Measurements from ENCODE around the gene FAM3D. TPM values are rescaled to one million over a fixed set of nuclear protein-coding genes. Genes with fewer than 3 reads are reported as not detected.

The FAM3D gene
- total RNA-seq, 1 donor from 2014 or later, result not detected

DNA sequence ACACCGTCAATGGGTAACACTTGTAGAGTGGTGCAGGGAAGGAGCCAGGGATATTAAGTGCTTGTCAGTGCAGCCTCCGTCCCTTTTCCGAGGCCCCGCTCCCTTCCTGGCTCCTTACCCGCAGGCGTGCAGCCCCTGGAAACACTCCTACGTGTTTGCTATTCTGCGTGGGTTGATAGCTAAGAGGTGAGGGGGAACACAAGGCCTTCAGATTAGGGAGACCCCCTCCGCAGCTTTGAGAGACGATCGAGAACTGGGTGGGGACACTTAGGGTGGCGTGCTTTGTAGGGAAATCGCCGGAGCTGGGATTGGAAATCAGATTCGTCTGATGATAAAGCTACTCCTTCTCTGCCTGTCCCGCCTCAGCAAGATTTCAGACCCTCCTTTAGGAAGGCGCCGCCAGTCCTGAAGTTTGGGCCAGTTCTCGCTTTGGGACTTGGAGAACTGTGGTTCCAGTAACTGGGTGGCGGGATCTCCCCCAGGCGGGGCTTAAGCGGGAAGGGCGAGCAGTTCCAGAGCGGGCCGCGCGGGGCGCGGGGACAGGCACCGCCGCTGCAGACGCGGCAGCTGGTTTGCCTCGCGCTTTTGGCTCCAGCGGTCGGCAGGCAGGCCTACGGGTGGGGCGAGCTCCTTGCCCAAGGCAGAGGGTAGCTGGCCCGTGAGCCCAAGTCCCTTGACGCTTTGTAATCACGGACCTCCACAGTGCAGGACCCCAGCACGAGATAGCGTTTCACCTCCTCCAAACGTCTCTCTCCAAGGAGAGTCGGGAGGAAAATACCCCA is 81.4 kb downstream of the FAM3D start:
- H3K9me3 Mint-ChIP-seq (ENCODE audit: unreplicated experiment), result no peaks in the 10 kb centered on the region
- TF ChIP-seq, protein P1, sequence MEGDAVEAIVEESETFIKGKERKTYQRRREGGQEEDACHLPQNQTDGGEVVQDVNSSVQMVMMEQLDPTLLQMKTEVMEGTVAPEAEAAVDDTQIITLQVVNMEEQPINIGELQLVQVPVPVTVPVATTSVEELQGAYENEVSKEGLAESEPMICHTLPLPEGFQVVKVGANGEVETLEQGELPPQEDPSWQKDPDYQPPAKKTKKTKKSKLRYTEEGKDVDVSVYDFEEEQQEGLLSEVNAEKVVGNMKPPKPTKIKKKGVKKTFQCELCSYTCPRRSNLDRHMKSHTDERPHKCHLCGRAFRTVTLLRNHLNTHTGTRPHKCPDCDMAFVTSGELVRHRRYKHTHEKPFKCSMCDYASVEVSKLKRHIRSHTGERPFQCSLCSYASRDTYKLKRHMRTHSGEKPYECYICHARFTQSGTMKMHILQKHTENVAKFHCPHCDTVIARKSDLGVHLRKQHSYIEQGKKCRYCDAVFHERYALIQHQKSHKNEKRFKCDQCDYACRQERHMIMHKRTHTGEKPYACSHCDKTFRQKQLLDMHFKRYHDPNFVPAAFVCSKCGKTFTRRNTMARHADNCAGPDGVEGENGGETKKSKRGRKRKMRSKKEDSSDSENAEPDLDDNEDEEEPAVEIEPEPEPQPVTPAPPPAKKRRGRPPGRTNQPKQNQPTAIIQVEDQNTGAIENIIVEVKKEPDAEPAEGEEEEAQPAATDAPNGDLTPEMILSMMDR (IDR thresholded peaks at IDR 0.05; ENCODE audit: unreplicated experiment), result peak; percentile 69
- peaks cover 13% of the 10 kb centered on the region for H3K27me3 Mint-ChIP-seq (ENCODE audit: unreplicated experiment)
- H3K4me3 Mint-ChIP-seq (ENCODE audit: unreplicated experiment), result peak overlapping the region; percentile 51
- H3K4me1 Mint-ChIP-seq (ENCODE audit: unreplicated experiment), result peaks cover 14% of the 10 kb centered on the region
- H3K27ac Mint-ChIP-seq (ENCODE audit: unreplicated experiment), result no peak overlapping the region
- DNase-seq (ENCODE audit: low spot score), result peak; percentile 82
- peaks cover 4% of the 10 kb centered on the region for H3K36me3 Mint-ChIP-seq (ENCODE audit: low read depth, unreplicated experiment)

- no peak for DNase-seq (ENCODE audit: low spot score)
- peaks cover 13% of the 10 kb centered on the region for H3K27me3 Mint-ChIP-seq (ENCODE audit: unreplicated experiment)
- H3K4me3 Mint-ChIP-seq (ENCODE audit: unreplicated experiment), result peak overlapping the region; percentile 51
- H3K27ac Mint-ChIP-seq (ENCODE audit: unreplicated experiment), result no peak overlapping the region
- peaks cover 4% of the 10 kb centered on the region for H3K36me3 Mint-ChIP-seq (ENCODE audit: low read depth, unreplicated experiment)
- TF ChIP-seq, protein P1 (IDR thresholded peaks at IDR 0.05; ENCODE audit: unreplicated experiment), result no peak
- H3K4me1 Mint-ChIP-seq (ENCODE audit: unreplicated experiment), result peaks cover 14% of the 10 kb centered on the region
- no peaks in the 10 kb centered on the region for H3K9me3 Mint-ChIP-seq (ENCODE audit: unreplicated experiment)
Observed at GRCh38 chr3:58584690-58585004, 81.9 kb downstream of the FAM3D start.

Other genes starting within 250 kb of the FAM3D start
- 72.8 TPM for gene PDHB, start 232.9 kb downstream of the FAM3D start, total RNA-seq (ENCODE audit: unreplicated experiment)
- gene KCTD6, start 174.7 kb downstream of the FAM3D start, total RNA-seq (ENCODE audit: unreplicated experiment), result 11.9 TPM
- 1.1 TPM for gene ACOX2, start 129.6 kb downstream of the FAM3D start, total RNA-seq (ENCODE audit: unreplicated experiment)
- gene FAM107A, start 89.4 kb downstream of the FAM3D start, total RNA-seq (ENCODE audit: unreplicated experiment), result 0.18 TPM